Measurements from ENCODE around the gene RAPGEF5.
A peak's percentile ranks its signal among the peaks of the same experiment; 100 is the strongest.

RAPGEF5 gene

DNA sequence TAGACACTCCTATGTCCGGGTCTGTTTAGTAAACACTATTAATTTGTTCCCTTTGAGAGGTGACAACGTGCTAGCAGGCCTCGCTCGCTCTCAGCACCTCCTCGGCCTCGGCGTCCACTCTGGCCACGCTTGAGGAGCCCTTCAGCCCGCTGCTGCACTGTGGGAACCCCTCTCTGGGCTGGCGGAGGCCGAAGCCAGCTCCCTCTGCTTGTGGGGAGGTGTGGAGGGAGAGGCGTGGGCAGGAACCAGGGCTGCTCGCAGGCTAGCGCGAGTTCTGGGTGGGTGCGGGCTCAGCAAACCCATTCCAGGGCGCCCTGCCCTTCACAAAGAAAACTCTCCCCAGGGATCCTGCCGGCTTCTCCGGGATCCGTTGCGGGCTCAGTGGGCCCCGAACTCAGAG lies 266.8 kb downstream of the RAPGEF5 start:
- H3K27me3 ChIP-seq (ENCODE audit: insufficient read depth, poor library complexity, severe bottlenecking), result peaks cover 4% of the 10 kb centered on the region
- no peak overlapping the region for H3K4me3 ChIP-seq (replicated peaks; ENCODE audit: insufficient read depth, low read length)
- no peak for DNase-seq (ENCODE audit: low read depth in 1 of 2, low spot score in 1 of 2)
- no peak overlapping the region for H3K27ac ChIP-seq (replicated peaks)
- TF ChIP-seq POLR2AphosphoS5 (IDR thresholded peaks at IDR 0.05; ENCODE audit: low read depth) (no peak), SPI1 (IDR thresholded peaks at IDR 0.05; ENCODE audit: borderline replicate concordance, low read depth) (no peak), GABPA (IDR thresholded peaks at IDR 0.05; ENCODE audit: low read depth) (no peak), REST (IDR thresholded peaks at IDR 0.05; ENCODE audit: insufficient replicate concordance, low read depth) (no peak)
- TF ChIP-seq, protein P1, sequence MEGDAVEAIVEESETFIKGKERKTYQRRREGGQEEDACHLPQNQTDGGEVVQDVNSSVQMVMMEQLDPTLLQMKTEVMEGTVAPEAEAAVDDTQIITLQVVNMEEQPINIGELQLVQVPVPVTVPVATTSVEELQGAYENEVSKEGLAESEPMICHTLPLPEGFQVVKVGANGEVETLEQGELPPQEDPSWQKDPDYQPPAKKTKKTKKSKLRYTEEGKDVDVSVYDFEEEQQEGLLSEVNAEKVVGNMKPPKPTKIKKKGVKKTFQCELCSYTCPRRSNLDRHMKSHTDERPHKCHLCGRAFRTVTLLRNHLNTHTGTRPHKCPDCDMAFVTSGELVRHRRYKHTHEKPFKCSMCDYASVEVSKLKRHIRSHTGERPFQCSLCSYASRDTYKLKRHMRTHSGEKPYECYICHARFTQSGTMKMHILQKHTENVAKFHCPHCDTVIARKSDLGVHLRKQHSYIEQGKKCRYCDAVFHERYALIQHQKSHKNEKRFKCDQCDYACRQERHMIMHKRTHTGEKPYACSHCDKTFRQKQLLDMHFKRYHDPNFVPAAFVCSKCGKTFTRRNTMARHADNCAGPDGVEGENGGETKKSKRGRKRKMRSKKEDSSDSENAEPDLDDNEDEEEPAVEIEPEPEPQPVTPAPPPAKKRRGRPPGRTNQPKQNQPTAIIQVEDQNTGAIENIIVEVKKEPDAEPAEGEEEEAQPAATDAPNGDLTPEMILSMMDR (IDR thresholded peaks at IDR 0.05; ENCODE audit: insufficient read depth, low read length), result no peak

DNA sequence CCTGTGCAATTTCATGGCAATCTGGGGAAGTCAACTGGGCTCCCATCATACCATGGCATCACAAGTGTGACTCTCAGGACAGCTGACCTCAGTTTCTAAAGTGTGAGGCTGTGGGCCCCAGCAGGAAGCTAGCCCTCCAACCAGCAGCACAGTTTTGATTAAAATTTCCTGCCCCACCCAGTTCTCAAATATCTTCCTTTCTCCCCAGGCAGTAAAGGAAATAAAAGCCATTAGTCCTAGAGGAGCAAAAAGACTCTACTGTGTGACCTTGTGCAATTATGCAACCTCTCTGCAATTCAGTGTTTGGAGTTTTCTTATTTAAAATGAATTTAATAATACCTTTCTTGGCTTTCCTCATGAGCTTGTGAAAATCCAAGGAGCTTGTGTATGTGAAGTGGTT lies 268.1 kb downstream of the RAPGEF5 start:
- TF ChIP-seq GABPA (IDR thresholded peaks at IDR 0.05; ENCODE audit: low read depth) (no peak), REST (IDR thresholded peaks at IDR 0.05; ENCODE audit: insufficient replicate concordance, low read depth) (no peak), POLR2AphosphoS5 (IDR thresholded peaks at IDR 0.05; ENCODE audit: low read depth) (no peak), SPI1 (IDR thresholded peaks at IDR 0.05; ENCODE audit: borderline replicate concordance, low read depth) (no peak)
- TF ChIP-seq, protein P1 (IDR thresholded peaks at IDR 0.05; ENCODE audit: insufficient read depth, low read length), result no peak
- Histone ChIP-seq H3K27ac (replicated peaks) (no peak overlapping the region), H3K27me3 (ENCODE audit: insufficient read depth, poor library complexity, severe bottlenecking) (peaks cover 4% of the 10 kb centered on the region), H3K4me3 (replicated peaks; ENCODE audit: insufficient read depth, low read length) (no peak overlapping the region)
- DNase-seq (ENCODE audit: low read depth in 1 of 2, low spot score in 1 of 2), result no peak

DNA sequence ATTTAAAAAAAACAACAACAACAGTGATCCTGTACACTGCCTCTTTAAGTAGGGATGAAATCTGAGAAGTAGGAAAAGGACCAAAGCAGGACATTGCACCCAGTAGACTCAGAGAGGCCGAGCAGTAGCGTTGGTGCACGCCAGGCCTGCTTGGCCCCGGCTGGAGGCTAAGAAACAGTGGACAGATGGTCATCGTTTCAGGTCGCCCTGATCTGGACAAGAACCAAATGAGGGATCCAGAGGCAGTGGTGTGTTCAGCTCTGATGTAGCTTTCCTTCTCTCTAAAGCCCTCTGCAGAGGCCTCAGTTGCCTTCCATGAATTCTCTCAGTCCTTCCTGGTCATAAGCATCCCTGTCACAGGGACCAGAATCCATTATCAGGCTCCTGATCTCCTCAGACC lies 269.1 kb downstream of the RAPGEF5 start:
- DNase-seq (ENCODE audit: low read depth in 1 of 2, low spot score in 1 of 2), result no peak
- no peak for TF ChIP-seq GABPA (IDR thresholded peaks at IDR 0.05; ENCODE audit: low read depth)
- Histone ChIP-seq H3K27ac (replicated peaks) (no peak overlapping the region), H3K4me3 (replicated peaks; ENCODE audit: insufficient read depth, low read length) (no peak overlapping the region), H3K27me3 (ENCODE audit: insufficient read depth, poor library complexity, severe bottlenecking) (peaks cover 4% of the 10 kb centered on the region)

GRCh38 chr7:22083704-22084240 lies 273.2 kb downstream of the RAPGEF5 start:
- Histone ChIP-seq H3K27me3 (ENCODE audit: insufficient read depth, poor library complexity, severe bottlenecking) (peaks cover 6% of the 10 kb centered on the region), H3K4me3 (replicated peaks; ENCODE audit: insufficient read depth, low read length) (peak overlapping the region; percentile 59), H3K27ac (replicated peaks) (no peak overlapping the region)
- DNase-seq (ENCODE audit: low read depth in 1 of 2, low spot score in 1 of 2), result no peak
- TF ChIP-seq SPI1 (IDR thresholded peaks at IDR 0.05; ENCODE audit: borderline replicate concordance, low read depth), result no peak
- no peak for TF ChIP-seq REST (IDR thresholded peaks at IDR 0.05; ENCODE audit: insufficient replicate concordance, low read depth)
- TF ChIP-seq POLR2AphosphoS5 (IDR thresholded peaks at IDR 0.05; ENCODE audit: low read depth), result no peak
- TF ChIP-seq, protein P1 (IDR thresholded peaks at IDR 0.05; ENCODE audit: insufficient read depth, low read length), result no peak
- TF ChIP-seq GABPA (IDR thresholded peaks at IDR 0.05; ENCODE audit: low read depth), result no peak

All from HL-60 (cell line).